Heart right ventricle (tissue), 16 donors: ENCODE results near the gene ELP5. TPM values are rescaled to one million over a fixed set of nuclear protein-coding genes. Genes with fewer than 3 reads are reported as not detected.

Source experiments
- ATAC-seq, 8 donors: fragments of 200-7000 bp; cut with Tn5 transposase; one replicate each; pipeline ENCODE4 v1.9.1; 2020; ENCODE audit warnings: mild to moderate bottlenecking in 8 of 8, moderate library complexity in 8 of 8, moderate number of reproducible peaks in 1 of 8
- DNase-seq, 2 donors: peaks; one replicate each; pipeline ENCODE4 v3.0.0-alpha.2; 2020
- H3K27ac ChIP-seq, 10 donors: fragments of 200-600 bp; sonication (generic) in 2 of 10; one replicate each; pipeline versions ENCODE4 v1.5.0 to v1.8.0; 2020 to 2022; ENCODE audit warnings: mild to moderate bottlenecking in 3 of 10
- H3K27me3 ChIP-seq, 7 donors: fragments of 200-600 bp; one replicate each; pipeline ENCODE4 v1.8.0; 2021 to 2022; ENCODE audit warnings: mild to moderate bottlenecking in 2 of 7
- H3K36me3 ChIP-seq, 9 donors: fragments of 200-600 bp; sonication (generic) in 1 of 9; one replicate each; pipeline versions ENCODE4 v1.5.0 to v1.8.0; 2020 to 2022; ENCODE audit warnings: mild to moderate bottlenecking in 2 of 9
- H3K4me1 ChIP-seq, 9 donors: fragments of 200-600 bp; sonication (generic) in 1 of 9; one replicate each; pipeline versions ENCODE4 v1.5.0 to v1.8.0; 2020 to 2022; ENCODE audit warnings: mild to moderate bottlenecking in 4 of 9
- H3K4me3 ChIP-seq, 10 donors: fragments of 200-600 bp; sonication (generic) in 2 of 10; one replicate each; pipeline versions ENCODE4 v1.5.0 to v1.8.0; 2020 to 2022; ENCODE audit warnings: mild to moderate bottlenecking in 7 of 10, moderate library complexity in 2 of 10
- H3K9me3 ChIP-seq, 11 donors: fragments of 200-600 bp in 10 of 11; sonication (generic) in 2 of 11; one replicate each; pipeline versions ENCODE4 v1.5.0 to v1.8.0; 2013 to 2022; ENCODE audit warnings: mild to moderate bottlenecking in 2 of 11, control low read depth in 1 of 11, moderate library complexity in 1 of 11
- WGBS, 2 donors: extraction: QIAGEN DNeasy Blood & Tissue Kit; methylation state at CpG; one replicate each; pipeline ENCODE4 v1.1.7; 2013; ENCODE audit warnings: inconsistent platforms in 1 of 2; 5-methylcytosine and 5-hydroxymethylcytosine counted together
- intact Hi-C, 10 donors: fragments of 100-400 bp; cut with DNase I; formaldehyde crosslinking; loops; one replicate each; pipeline versions ENCODE4 v1.11.1 to v1.14.2; 2022
- polyA plus RNA-seq, 2 donors: library from polyadenylated mRNA; stranded (reverse); fragments of 200-250 nt; gene quantifications; one replicate each; pipeline ENCODE4 v1.2.3, GENCODE V29; 2013
- total RNA-seq, 10 donors: library from RNA; stranded (reverse); fragmentation: NEBNext Ultra II Directional in 3 of 10; extraction: Animal tissue kit (Norgen Biotek cat#: 25700) in 3 of 10; gene quantifications; one replicate each; pipeline versions ENCODE4 v1.2.1 to v1.2.4, GENCODE V29; 2021 to 2023
- TF ChIP-seq, protein P1 (sequence below), 9 donors: fragments of 200-600 bp; sonication (generic) in 2 of 9; IDR thresholded peaks; one replicate each; pipeline versions ENCODE4 v1.5.0 to v1.8.0; 2021 to 2022; ENCODE audit warnings: antibody characterized with exemption in 9 of 9, mild to moderate bottlenecking in 5 of 9, moderate library complexity in 1 of 9
- donor health status: Arrhythmogenic right ventricular cardiomyopathy.
- donor health status: ischemic (EF 13 %, LVEDD 7.1; RV severe dilation, severe dysfunction).
- donor health status: healthy with polysubstance abuse.
- donor health status: DM: no; HTN: yes; CAD: no.
- donor health status: DM: no; HTN: no; CAD: no.
- donor health status: ischemic (EF 25% LVEDD 6.9; RV normal size, moderate dysfunction).
- donor health status: ischemic (EF 25% LVEDD 5.7; RV mildly dilated, moderate dysfunction).
- donor health status: healthy.
- donor health status: DM: yes; HTN: yes; CAD: no.
- donor health status: Ischemic cardiomyopathy.
- donor health status: ischemic (EF 35%, LVEDD 5.7; RV mildly dilated, moderate dysfunction).
- donor health status: nonischemic (EF 11% LVEDD 7.7; RV severe dilation, severe dysfunction).
- donor health status: DM: yes; HTN: yes; CAD: no.
- donor health status: PGD.
- donor health status: ischemic (EF 29% LVEDD 5.4; RV normal size, mild dysfunction).
- donor health status: nonischemic (EF 23%, LVEDD 6.1; RV moderate dilation, normal function).

ELP5 gene
- total and polyA plus RNA-seq, 12 donors = 29.0 to 110 (median 52.1) TPM

GRCh38 chr17:7228920-7229319 lies 23.1 kb upstream of the ELP5 start:
- peaks cover 0 to 70% (median 45%) of the 10 kb centered on the region in 9 donors for H3K36me3 ChIP-seq
- DNase-seq = no peak
- intact Hi-C loops = no loop called here
- no peak for ATAC-seq
- H3K27ac ChIP-seq = no peak overlapping the region
- no peaks in the 10 kb centered on the region for H3K27me3 ChIP-seq
- no peaks in the 10 kb centered on the region for H3K9me3 ChIP-seq
- H3K4me3 ChIP-seq = no peak overlapping the region
- TF ChIP-seq, protein P1, sequence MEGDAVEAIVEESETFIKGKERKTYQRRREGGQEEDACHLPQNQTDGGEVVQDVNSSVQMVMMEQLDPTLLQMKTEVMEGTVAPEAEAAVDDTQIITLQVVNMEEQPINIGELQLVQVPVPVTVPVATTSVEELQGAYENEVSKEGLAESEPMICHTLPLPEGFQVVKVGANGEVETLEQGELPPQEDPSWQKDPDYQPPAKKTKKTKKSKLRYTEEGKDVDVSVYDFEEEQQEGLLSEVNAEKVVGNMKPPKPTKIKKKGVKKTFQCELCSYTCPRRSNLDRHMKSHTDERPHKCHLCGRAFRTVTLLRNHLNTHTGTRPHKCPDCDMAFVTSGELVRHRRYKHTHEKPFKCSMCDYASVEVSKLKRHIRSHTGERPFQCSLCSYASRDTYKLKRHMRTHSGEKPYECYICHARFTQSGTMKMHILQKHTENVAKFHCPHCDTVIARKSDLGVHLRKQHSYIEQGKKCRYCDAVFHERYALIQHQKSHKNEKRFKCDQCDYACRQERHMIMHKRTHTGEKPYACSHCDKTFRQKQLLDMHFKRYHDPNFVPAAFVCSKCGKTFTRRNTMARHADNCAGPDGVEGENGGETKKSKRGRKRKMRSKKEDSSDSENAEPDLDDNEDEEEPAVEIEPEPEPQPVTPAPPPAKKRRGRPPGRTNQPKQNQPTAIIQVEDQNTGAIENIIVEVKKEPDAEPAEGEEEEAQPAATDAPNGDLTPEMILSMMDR (IDR thresholded peaks at IDR 0.05) = no peak
- peaks cover 0 to 52% (median 30%) of the 10 kb centered on the region in 9 donors for H3K4me1 ChIP-seq
- 91 to 92% methylated on average over 14 of the region's 14 CpGs for WGBS, 2 donors

DNA sequence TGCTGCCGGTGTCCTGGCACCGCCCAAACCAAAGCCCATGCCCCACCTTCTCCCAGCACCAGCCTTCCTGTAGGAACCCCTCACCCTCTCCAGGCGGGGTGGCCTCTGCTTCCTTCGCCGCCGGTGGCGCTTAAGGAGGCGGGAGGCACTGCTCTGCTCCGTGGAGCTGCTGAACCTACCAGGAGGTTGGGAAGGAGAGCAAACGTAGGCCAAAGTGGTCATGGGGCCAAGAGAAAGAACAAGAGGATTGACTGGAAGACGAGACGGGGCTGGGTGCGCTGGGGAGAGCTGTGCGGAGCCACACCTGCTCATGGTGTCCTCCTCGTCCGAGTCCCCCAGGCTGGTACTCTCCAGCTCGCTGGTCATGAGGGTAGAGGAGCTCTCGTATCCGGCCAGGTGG lies 22.5 kb upstream of the ELP5 start:
- TF ChIP-seq, protein P1 (IDR thresholded peaks at IDR 0.05) = no peak
- H3K36me3 ChIP-seq = peaks cover 0 to 64% (median 39%) of the 10 kb centered on the region in 9 donors
- H3K4me1 ChIP-seq = peaks cover 0 to 47% (median 26%) of the 10 kb centered on the region in 9 donors
- ATAC-seq = no peak
- DNase-seq = no peak
- no peak overlapping the region for H3K27ac ChIP-seq
- no peaks in the 10 kb centered on the region for H3K27me3 ChIP-seq
- H3K9me3 ChIP-seq = no peaks in the 10 kb centered on the region
- no peak overlapping the region for H3K4me3 ChIP-seq
- 96 to 97% methylated on average over 19 of the region's 19 CpGs for WGBS, 2 donors
- intact Hi-C loops = no loop called here

DNA sequence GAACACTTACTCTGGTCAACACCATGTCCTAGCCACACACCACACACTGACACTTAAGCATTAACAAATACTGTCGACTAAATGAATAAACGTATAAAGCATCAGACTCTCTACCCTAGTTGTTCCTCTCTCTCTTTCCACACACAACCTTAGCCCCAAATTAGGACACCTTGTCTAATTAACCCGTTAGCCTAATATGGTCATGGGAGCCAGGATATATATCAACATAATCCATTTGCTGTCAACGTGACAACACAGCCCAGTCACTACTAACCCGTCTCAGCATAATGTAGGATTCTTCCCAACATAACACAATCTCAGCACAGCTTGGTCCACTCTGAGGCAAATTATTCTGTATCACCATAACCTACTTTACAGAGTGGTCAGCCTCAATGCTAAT lies 19.9 kb upstream of the ELP5 start:
- intact Hi-C loops = no loop called here
- no peaks in the 10 kb centered on the region for H3K9me3 ChIP-seq
- ATAC-seq (no peak), DNase-seq (no peak)
- TF ChIP-seq, protein P1 (IDR thresholded peaks at IDR 0.05) = no peak
- no peak overlapping the region for H3K27ac ChIP-seq
- WGBS, 2 donors = 81 to 83% methylated on average over 5 of the region's 5 CpGs
- peaks cover 0 to 57% (median 26%) of the 10 kb centered on the region in 9 donors for H3K36me3 ChIP-seq
- no peak overlapping the region for H3K4me3 ChIP-seq
- H3K27me3 ChIP-seq = no peaks in the 10 kb centered on the region
- peaks cover 0 to 50% (median 40%) of the 10 kb centered on the region in 9 donors for H3K4me1 ChIP-seq

GRCh38 chr17:7233701-7234082 lies 18.3 kb upstream of the ELP5 start:
- TF ChIP-seq, protein P1 (IDR thresholded peaks at IDR 0.05) = no peak
- intact Hi-C loops = no loop called here
- Histone ChIP-seq H3K4me3 (peak overlapping the region; percentile 57 to 94 (median 86)), H3K27me3 (no peaks in the 10 kb centered on the region), H3K4me1 (peaks cover 0 to 56% (median 41%) of the 10 kb centered on the region in 9 donors), H3K9me3 (no peaks in the 10 kb centered on the region), H3K27ac (peak overlapping the region; percentile 31 to 95 (median 86)), H3K36me3 (peaks cover 0 to 42% (median 14%) of the 10 kb centered on the region in 9 donors)
- DNase-seq (no peak), ATAC-seq (peak in 3 of 8 donors; percentile 0 to 2 (median 0))
- WGBS, 2 donors = 2 to 4% methylated on average over 9 of the region's 9 CpGs
